SU-DHL-6 (cell line): ENCODE measurements around the gene TIMM22.

ENCODE experiments used
- H2AFZ ChIP-seq: fragments of 200-600 bp; sonication (generic); 2 replicates; pipeline ENCODE4 v1.6.1; 2014; ENCODE audit warnings: low read depth, mild to moderate bottlenecking, moderate library complexity, mixed read lengths, antibody characterized with exemption, low read length; ENCODE audit not compliant: severe bottlenecking
- H3F3A ChIP-seq: fragments of 200-600 bp; shearing (Covaris generic); 2 replicates; pipeline ENCODE4 v1.6.0; 2016; ENCODE audit warnings: antibody characterized with exemption, mild to moderate bottlenecking; ENCODE audit not compliant: insufficient read depth
- H3K27ac ChIP-seq: fragments of 200-600 bp; sonication (generic); 2 replicates; pipeline ENCODE4 v1.5.1; 2016; ENCODE audit warnings: low read depth, mild to moderate bottlenecking, low read length, moderate library complexity, mixed read lengths
- H3K27me3 ChIP-seq: fragments of 200-600 bp; sonication (generic), shearing (Covaris generic); 2 replicates; pipeline ENCODE4 v1.6.0; 2014; ENCODE audit warnings: mild to moderate bottlenecking, low read length
- H3K36me3 ChIP-seq: fragments of 200-600 bp; sonication (generic); 2 replicates; pipeline ENCODE4 v1.6.1; 2014; ENCODE audit warnings: mild to moderate bottlenecking, low read length, mixed read lengths
- H3K4me2 ChIP-seq: fragments of 300-600, 200-600 bp; shearing (Covaris generic), sonication (generic); 2 replicates; pipeline ENCODE4 v1.6.0; 2014; ENCODE audit warnings: low read length, low read depth, mild to moderate bottlenecking; ENCODE audit not compliant: poor library complexity, severe bottlenecking
- H3K4me3 ChIP-seq: fragments of 200-600 bp; sonication (generic); 2 replicates; pipeline ENCODE4 v1.5.1; 2014; ENCODE audit warnings: antibody characterized with exemption, low read length, mild to moderate bottlenecking, mixed read lengths; ENCODE audit not compliant: insufficient read depth, poor library complexity, severe bottlenecking
- H3K79me2 ChIP-seq: fragments of 200-600 bp; sonication (generic); 2 replicates; pipeline ENCODE4 v1.6.1; 2014; ENCODE audit warnings: mild to moderate bottlenecking, low read length, moderate library complexity; ENCODE audit not compliant: insufficient read depth
- H3K9ac ChIP-seq: fragments of 200-600 bp; sonication (generic); 2 replicates; pipeline ENCODE4 v1.7.0; 2014; ENCODE audit warnings: mild to moderate bottlenecking, low read length
- H3K9me2 ChIP-seq: fragments of 200-600 bp; sonication (generic); replicated peaks from 2 replicates; pipeline ENCODE4 v1.6.1; 2014; ENCODE audit warnings: low read length; ENCODE audit not compliant: insufficient read depth
- H3K9me3 ChIP-seq: fragments of 200-600 bp; sonication (generic); 2 replicates; pipeline ENCODE4 v1.6.1; 2014; ENCODE audit warnings: low read length, mixed read lengths; ENCODE audit not compliant: insufficient read depth
- H4K20me1 ChIP-seq: fragments of 200-600 bp; sonication (generic); 2 replicates; pipeline ENCODE4 v1.6.1; 2014; ENCODE audit warnings: low read depth, mild to moderate bottlenecking, antibody characterized with exemption, low read length, moderate library complexity, mixed read lengths
- CTCF ChIP-seq: fragments of 200-600 bp; sonication (generic); IDR thresholded peaks from one replicate; pipeline ENCODE4 v1.5.1; 2017; ENCODE audit warnings: antibody characterized with exemption, mild to moderate bottlenecking, low read length, moderate library complexity; ENCODE audit not compliant: insufficient read depth, poor library complexity, severe bottlenecking
- EZH2phosphoT487 ChIP-seq: fragments of 200-600 bp; sonication (generic), shearing (Covaris generic); conservative IDR thresholded peaks from 2 replicates; pipeline ENCODE4 v1.6.1; 2018; ENCODE audit warnings: mild to moderate bottlenecking, antibody characterized with exemption, low read length, moderate library complexity, mixed read lengths

Gene TIMM22

DNA sequence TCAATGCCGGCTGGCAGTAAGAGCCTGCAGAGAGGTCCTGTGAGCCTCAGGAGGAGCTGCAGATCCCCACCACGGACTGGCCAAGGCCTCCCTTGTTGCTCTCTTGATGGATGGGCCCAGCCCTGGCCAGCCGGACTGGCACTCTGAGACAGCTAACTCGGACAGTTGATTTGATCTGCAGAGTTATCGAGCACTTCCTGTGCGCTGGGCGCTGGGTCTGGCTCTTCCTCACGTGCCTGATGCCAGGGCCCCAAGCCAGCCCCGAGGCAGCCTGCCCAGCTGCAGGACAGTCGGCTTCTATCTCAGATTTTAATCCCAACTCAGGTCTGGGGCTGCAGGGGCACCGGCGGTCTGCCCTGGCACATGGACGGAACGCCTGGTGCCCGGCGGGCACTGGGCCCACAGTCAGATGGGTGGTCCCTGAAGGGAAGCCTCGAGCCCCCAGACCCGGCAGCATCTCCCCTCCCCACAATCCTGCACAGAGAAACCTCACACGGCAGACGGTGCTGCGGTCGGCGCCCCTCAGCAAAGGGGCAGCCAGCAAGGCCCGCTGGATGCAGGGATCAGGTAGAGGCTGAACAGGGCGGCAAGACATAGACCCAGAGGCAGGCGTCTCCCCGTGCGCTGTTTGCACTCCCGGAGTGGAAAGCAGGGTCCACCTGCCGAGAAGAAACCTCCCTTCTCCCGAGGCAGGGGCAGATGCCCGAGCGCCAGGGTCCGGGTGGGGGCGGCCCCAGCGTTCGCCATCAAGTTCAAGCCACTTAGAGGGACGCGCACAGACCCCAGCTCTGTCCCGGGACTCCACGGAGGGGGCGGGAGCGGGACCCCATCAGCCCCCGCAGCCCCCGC is 34.0 kb downstream of the TIMM22 start:
- Histone ChIP-seq H3K9me2 (no peaks in the 10 kb centered on the region), H3K36me3 (no peaks in the 10 kb centered on the region), H3K79me2 (no peaks in the 10 kb centered on the region), H2AFZ (no peak overlapping the region), H3K9me3 (no peaks in the 10 kb centered on the region), H3K27me3 (no peaks in the 10 kb centered on the region), H3F3A (no peaks in the 10 kb centered on the region), H3K9ac (no peak overlapping the region), H3K4me2 (no peak overlapping the region), H3K27ac (no peak overlapping the region), H4K20me1 (no peaks in the 10 kb centered on the region), H3K4me3 (no peak overlapping the region)
- TF ChIP-seq EZH2phosphoT487 (no peak), CTCF (no peak)

- Histone ChIP-seq H3K4me2 (no peak overlapping the region), H3K36me3 (no peaks in the 10 kb centered on the region), H3K9ac (no peak overlapping the region), H3K27me3 (no peaks in the 10 kb centered on the region), H3K9me3 (no peaks in the 10 kb centered on the region), H3K27ac (no peak overlapping the region), H3K4me3 (no peak overlapping the region), H4K20me1 (no peaks in the 10 kb centered on the region), H3F3A (no peaks in the 10 kb centered on the region), H3K9me2 (no peaks in the 10 kb centered on the region), H2AFZ (no peak overlapping the region), H3K79me2 (no peaks in the 10 kb centered on the region)
- no peak for TF ChIP-seq EZH2phosphoT487
- no peak for TF ChIP-seq CTCF
These were observed 34.8 kb downstream of the TIMM22 start for GRCh38 chr17:1031711-1032110.

- Histone ChIP-seq H3K9ac (no peak overlapping the region), H3K4me2 (no peak overlapping the region), H3K27me3 (no peaks in the 10 kb centered on the region), H4K20me1 (no peaks in the 10 kb centered on the region), H3K4me3 (no peak overlapping the region), H2AFZ (no peak overlapping the region), H3K36me3 (no peaks in the 10 kb centered on the region), H3K9me2 (no peaks in the 10 kb centered on the region), H3K79me2 (no peaks in the 10 kb centered on the region), H3K27ac (no peak overlapping the region), H3F3A (no peaks in the 10 kb centered on the region), H3K9me3 (no peaks in the 10 kb centered on the region)
- TF ChIP-seq EZH2phosphoT487 (no peak), CTCF (no peak)
These were observed 35.5 kb downstream of the TIMM22 start for GRCh38 chr17:1032391-1032790.
